Fibroblast of lung (primary cell): ENCODE results near the gene TNFSF9. TPM values are rescaled to one million over a fixed set of nuclear protein-coding genes. Genes with fewer than 3 reads are reported as not detected.

Source experiments
- DNase-seq, 2 donors: peaks; one replicate each; pipeline versions ENCODE4 v3.0.0 to v3.0.0-alpha.2; 2010; ENCODE audit warnings: low read depth in 2 of 2
- H2AFZ ChIP-seq: 2 replicates; pipeline ENCODE4 v1.5.1; 2012; ENCODE audit warnings: low read length, control low read depth, inconsistent platforms
- H3K27ac ChIP-seq: 2 replicates; pipeline ENCODE4 v1.5.1; 2011; ENCODE audit warnings: low read length, control low read depth; ENCODE audit not compliant: insufficient read depth
- H3K27me3 ChIP-seq: 2 replicates; pipeline ENCODE4 v1.5.1; 2011; ENCODE audit warnings: mild to moderate bottlenecking, low read length; ENCODE audit not compliant: control insufficient read depth, insufficient read depth
- H3K36me3 ChIP-seq: 2 replicates; pipeline ENCODE4 v1.5.1; 2011; ENCODE audit warnings: low read length; ENCODE audit not compliant: control insufficient read depth, insufficient read depth
- H3K4me1 ChIP-seq: 2 replicates; pipeline ENCODE4 v1.5.1; 2011; ENCODE audit warnings: low read length; ENCODE audit not compliant: control insufficient read depth, insufficient read depth; ENCODE audit errors: extremely low read depth
- H3K4me2 ChIP-seq: 2 replicates; pipeline ENCODE4 v1.5.1; 2011; ENCODE audit warnings: low read length, control low read depth; ENCODE audit not compliant: insufficient read depth; ENCODE audit errors: extremely low read depth
- H3K4me3 ChIP-seq, 4 experiments: fragments of 200-600 bp in 1 of 4; sonication (generic) in 1 of 4; replicated peaks in 1 of 4; 2 replicates each; pipeline ENCODE4 v1.5.1; 2011 to 2016; ENCODE audit warnings: low read length in 4 of 4, low read depth in 3 of 4, mild to moderate bottlenecking in 3 of 4, control low read depth in 2 of 4, inconsistent platforms in 1 of 4, mixed read lengths in 1 of 4; ENCODE audit not compliant: insufficient read depth in 1 of 4; ENCODE audit errors: control extremely low read depth in 1 of 4
- H3K79me2 ChIP-seq: 2 replicates; pipeline ENCODE4 v1.5.1; 2012; ENCODE audit warnings: mild to moderate bottlenecking, low read length, inconsistent platforms; ENCODE audit not compliant: control insufficient read depth, insufficient read depth
- H3K9ac ChIP-seq: 2 replicates; pipeline ENCODE4 v1.5.1; 2011; ENCODE audit warnings: mild to moderate bottlenecking, low read length, control low read depth; ENCODE audit not compliant: insufficient read depth
- H3K9me3 ChIP-seq: 2 replicates; pipeline ENCODE4 v1.5.1; 2012; ENCODE audit warnings: low read depth, low read length; ENCODE audit not compliant: control insufficient read depth, insufficient read depth
- H4K20me1 ChIP-seq: 2 replicates; pipeline ENCODE4 v1.5.1; 2011; ENCODE audit warnings: low read length; ENCODE audit not compliant: control insufficient read depth, insufficient read depth; ENCODE audit errors: extremely low read depth
- CTCF ChIP-seq, 2 donors: IDR thresholded peaks in 1 of 2; conservative IDR thresholded peaks in 1 of 2; 1 replicate in 1 of 2; 2 replicates in 1 of 2; pipeline ENCODE4 v1.5.1; 2011 to 2012; ENCODE audit warnings: low read length in 2 of 2, control low read depth in 1 of 2, inconsistent platforms in 1 of 2, low read depth in 1 of 2, mild to moderate bottlenecking in 1 of 2
- EZH2 ChIP-seq: IDR thresholded peaks from 2 replicates; pipeline ENCODE4 v1.5.1; 2012; ENCODE audit warnings: low read length, control low read depth, mild to moderate bottlenecking; ENCODE audit errors: missing control alignments
- polyA plus RNA-seq, 2 donors: library from polyadenylated mRNA; depleted of rRNA in 1 of 2; stranded (reverse) in 1 of 2; unstranded in 1 of 2; fragments of >200 nt; gene quantifications; 2 replicates each; pipeline ENCODE4 v1.2.1, GENCODE V29; 2011 to 2012; ENCODE audit warnings: missing spikeins in 1 of 2
- total RNA-seq: library from RNA; depleted of rRNA; stranded (reverse); fragments of >200 nt; gene quantifications from 2 replicates; pipeline ENCODE4 v1.2.1, GENCODE V29; 2014

The TNFSF9 gene
- total and polyA plus RNA-seq, 2 donors (not counting 1 experiment from before 2014, with no cell fraction given), result 0.22 to 0.66 TPM

DNA sequence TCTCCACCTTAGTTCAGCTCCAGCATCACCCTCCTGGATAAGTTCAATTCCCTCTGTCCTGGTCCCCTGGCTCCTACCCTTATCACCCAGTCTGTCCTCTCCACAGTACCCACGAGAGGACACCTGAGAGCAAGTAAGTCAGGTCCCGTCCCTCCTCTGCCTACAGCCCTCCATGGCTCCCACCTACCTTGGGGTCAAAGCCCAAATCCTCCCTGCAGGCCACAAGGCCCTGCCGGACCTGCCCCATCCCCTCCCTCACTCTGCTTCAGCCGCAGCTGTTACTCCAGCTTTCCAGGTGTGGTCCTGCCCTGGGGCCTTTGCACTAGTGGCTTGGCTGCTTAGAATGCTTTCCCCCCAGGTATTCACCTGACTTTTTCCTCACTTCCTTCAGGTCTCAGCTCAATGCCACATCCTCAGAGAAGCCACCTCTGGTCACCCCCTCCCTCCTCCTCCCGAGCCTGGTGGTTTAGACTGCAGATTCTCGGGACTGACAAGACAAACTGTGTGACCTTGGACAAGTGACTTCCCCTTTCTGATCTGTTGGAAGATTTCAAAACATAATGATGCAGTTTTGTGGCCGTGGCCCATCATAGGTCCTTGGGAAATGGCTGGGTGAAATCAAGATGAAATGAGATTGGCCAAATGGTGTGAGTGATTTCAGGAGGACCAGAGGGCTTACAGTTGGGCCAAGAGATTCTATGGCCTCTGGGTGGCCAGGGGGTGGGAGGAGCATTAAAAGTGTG lies 32.4 kb upstream of the TNFSF9 start:
- no peak for DNase-seq
- Histone ChIP-seq H2AFZ (no peak overlapping the region), H3K4me1 (no peaks in the 10 kb centered on the region), H3K4me3 (no peak overlapping the region), H3K27me3 (no peaks in the 10 kb centered on the region), H3K9me3 (no peaks in the 10 kb centered on the region), H3K4me2 (no peak overlapping the region), H3K36me3 (no peaks in the 10 kb centered on the region), H4K20me1 (no peaks in the 10 kb centered on the region), H3K27ac (no peak overlapping the region), H3K79me2 (no peaks in the 10 kb centered on the region), H3K9ac (no peak overlapping the region)
- TF ChIP-seq EZH2 (no peak), CTCF (conservative IDR thresholded peaks at IDR 0.05 in 1 of 2, IDR thresholded peaks at IDR 0.05 in 1 of 2; ENCODE audit: low read depth in 1 of 2, low read length in 2 of 2) (no peak)

DNA sequence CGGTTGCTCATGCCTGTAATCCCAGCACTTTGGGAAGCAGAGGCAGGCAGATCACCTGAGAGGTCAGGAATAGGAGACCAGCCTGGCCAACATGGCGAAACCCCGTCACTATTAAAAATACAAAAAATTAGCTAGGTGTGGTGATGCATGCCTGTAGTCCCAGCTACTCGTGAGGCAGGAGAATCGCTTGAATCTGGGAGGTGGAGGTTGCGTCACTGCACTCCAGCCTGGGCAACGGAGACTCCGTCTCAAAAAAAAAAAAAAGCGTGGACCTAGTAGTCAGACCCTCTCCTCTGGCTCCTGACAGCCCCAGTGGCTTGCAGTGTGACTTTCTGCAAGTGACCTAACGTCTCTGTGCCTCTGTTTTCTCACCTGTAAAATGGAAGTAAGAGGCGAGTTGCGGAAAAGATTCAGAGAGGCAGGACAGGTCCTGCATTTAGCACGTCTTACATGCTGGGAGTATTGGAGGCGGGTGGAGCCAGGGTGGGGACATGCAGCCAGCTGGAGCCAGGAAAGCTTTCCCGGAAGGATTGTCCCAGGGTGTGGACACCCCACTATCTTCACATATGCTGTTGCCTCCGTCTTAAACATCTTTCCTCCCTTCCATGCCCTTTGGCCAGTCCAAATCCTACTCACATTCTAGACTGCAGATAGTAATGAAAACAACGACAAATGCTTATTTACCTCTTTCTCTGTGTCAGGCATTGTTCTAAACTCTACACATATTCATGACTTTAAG lies 31.6 kb upstream of the TNFSF9 start:
- H4K20me1 ChIP-seq, result no peaks in the 10 kb centered on the region
- no peaks in the 10 kb centered on the region for H3K79me2 ChIP-seq
- H3K27me3 ChIP-seq, result no peaks in the 10 kb centered on the region
- TF ChIP-seq CTCF (conservative IDR thresholded peaks at IDR 0.05 in 1 of 2, IDR thresholded peaks at IDR 0.05 in 1 of 2; ENCODE audit: low read depth in 1 of 2, low read length in 2 of 2) (no peak), EZH2 (no peak)
- H3K4me3 ChIP-seq, result no peak overlapping the region
- no peaks in the 10 kb centered on the region for H3K4me1 ChIP-seq
- H2AFZ ChIP-seq, result no peak overlapping the region
- no peaks in the 10 kb centered on the region for H3K9me3 ChIP-seq
- no peaks in the 10 kb centered on the region for H3K36me3 ChIP-seq
- no peak overlapping the region for H3K27ac ChIP-seq
- no peak overlapping the region for H3K9ac ChIP-seq
- H3K4me2 ChIP-seq, result no peak overlapping the region
- no peak for DNase-seq

DNA sequence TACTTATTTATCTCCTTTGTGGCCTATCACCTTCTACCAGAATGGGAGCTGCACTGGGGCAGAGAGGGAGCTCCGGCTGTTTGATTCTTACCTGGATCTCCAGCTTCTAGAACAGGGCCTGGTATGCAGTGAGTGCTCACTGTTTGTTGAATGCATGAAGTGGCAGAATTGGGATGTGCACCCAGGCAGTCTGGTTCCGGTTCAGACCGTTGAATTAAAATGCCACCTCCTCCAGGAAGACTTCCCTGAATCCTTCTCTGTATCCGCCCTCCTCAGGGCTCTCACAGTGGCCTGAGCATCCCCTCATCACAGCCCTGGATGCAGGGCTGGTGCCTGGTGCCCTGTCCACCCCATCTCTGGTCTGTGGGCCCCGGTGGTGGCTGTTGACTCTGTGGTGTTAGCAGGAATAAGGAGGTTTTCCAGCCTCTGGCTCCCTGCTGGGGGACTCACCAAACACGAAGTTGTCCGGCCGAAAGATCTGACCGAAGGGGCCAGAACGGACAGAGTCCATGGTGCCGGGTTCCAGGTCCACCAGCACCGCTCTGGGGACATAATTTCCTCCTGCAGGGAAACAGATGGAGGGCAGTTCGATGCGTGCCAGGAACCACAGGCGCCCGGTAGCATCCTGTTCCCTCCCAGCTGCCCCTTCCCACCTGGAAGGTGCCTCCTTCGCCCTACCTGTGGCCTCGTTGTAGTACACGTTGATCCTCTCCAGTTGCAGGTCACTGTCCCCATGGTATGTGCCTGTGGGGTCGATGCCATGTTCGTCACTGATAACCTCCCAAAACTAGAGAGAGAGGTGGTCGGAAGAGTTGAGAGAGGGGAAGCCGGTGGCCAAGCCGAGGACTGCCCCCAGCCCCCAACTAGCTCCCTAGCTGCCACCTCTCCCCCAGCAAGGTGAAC lies 29.7 kb upstream of the TNFSF9 start:
- H4K20me1 ChIP-seq, result no peaks in the 10 kb centered on the region
- no peak for DNase-seq
- no peak overlapping the region for H3K4me2 ChIP-seq
- H3K4me3 ChIP-seq, result no peak overlapping the region
- H3K27ac ChIP-seq, result no peak overlapping the region
- H3K9me3 ChIP-seq, result no peaks in the 10 kb centered on the region
- no peaks in the 10 kb centered on the region for H3K4me1 ChIP-seq
- H3K79me2 ChIP-seq, result no peaks in the 10 kb centered on the region
- no peak overlapping the region for H3K9ac ChIP-seq
- no peaks in the 10 kb centered on the region for H3K36me3 ChIP-seq
- no peak overlapping the region for H2AFZ ChIP-seq
- no peak for TF ChIP-seq EZH2
- H3K27me3 ChIP-seq, result no peaks in the 10 kb centered on the region
